ENCODE measurements around the gene USP9X.
"Not testable (repeated sequence)": the region's sequence is repeated elsewhere in the genome, so short reads cannot be mapped to it uniquely, and the experiment has no call there.

Gene USP9X

GRCh38 chrX:41095908-41096307, 10.7 kb downstream of the USP9X start:
- TF ChIP-seq, protein P1, sequence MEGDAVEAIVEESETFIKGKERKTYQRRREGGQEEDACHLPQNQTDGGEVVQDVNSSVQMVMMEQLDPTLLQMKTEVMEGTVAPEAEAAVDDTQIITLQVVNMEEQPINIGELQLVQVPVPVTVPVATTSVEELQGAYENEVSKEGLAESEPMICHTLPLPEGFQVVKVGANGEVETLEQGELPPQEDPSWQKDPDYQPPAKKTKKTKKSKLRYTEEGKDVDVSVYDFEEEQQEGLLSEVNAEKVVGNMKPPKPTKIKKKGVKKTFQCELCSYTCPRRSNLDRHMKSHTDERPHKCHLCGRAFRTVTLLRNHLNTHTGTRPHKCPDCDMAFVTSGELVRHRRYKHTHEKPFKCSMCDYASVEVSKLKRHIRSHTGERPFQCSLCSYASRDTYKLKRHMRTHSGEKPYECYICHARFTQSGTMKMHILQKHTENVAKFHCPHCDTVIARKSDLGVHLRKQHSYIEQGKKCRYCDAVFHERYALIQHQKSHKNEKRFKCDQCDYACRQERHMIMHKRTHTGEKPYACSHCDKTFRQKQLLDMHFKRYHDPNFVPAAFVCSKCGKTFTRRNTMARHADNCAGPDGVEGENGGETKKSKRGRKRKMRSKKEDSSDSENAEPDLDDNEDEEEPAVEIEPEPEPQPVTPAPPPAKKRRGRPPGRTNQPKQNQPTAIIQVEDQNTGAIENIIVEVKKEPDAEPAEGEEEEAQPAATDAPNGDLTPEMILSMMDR (conservative IDR thresholded peaks at IDR 0.05; ENCODE audit: low read depth, low read length): no peak
- no peak for DNase-seq (ENCODE audit: low read depth)
- H3K4me3 ChIP-seq (ENCODE audit: low read depth, low read length): no peak overlapping the region

DNA sequence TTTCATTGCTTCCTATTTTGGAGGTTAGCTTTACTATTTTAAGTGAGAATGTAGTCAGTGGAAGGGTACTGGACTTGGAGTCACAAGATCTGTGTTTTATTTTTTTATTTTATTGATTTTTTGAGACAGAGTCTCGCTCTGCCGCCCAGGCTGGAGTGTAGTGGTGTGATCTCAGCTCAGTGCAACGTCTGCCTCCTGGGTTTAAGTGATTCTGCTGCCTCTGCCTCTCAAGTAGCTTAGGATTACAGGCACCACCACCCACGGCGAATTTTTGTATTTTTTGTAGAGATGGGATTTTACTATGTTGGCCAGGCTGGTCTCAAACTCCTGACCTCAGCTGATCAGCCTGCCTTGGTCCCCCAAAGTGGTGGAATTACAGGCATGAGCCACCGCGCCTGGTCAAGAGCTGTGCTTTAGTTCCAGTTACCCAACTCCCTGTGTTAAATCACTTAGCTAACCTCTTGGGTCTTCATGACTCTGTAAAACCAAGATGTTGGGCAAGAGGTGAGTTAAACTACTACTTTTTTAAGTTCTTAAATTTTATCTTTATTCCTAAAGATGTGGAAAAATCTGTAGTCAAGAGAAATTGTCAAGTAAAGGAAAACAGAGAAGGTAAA, 11.2 kb downstream of the USP9X start:
- DNase-seq (ENCODE audit: low read depth): no peak
- H3K4me3 ChIP-seq (ENCODE audit: low read depth, low read length): no peak overlapping the region
- TF ChIP-seq, protein P1 (conservative IDR thresholded peaks at IDR 0.05; ENCODE audit: low read depth, low read length): no peak

GRCh38 chrX:41097326-41097725, 12.1 kb downstream of the USP9X start:
- DNase-seq (ENCODE audit: low read depth): no peak
- H3K4me3 ChIP-seq (ENCODE audit: low read depth, low read length): no peak overlapping the region
- TF ChIP-seq, protein P1 (conservative IDR thresholded peaks at IDR 0.05; ENCODE audit: low read depth, low read length): no peak

GRCh38 chrX:41100200-41100599, 15.0 kb downstream of the USP9X start:
- TF ChIP-seq, protein P1 (conservative IDR thresholded peaks at IDR 0.05; ENCODE audit: low read depth, low read length): no peak
- H3K4me3 ChIP-seq (ENCODE audit: low read depth, low read length): no peak overlapping the region
- DNase-seq (ENCODE audit: low read depth): no peak

- TF ChIP-seq, protein P1 (conservative IDR thresholded peaks at IDR 0.05; ENCODE audit: low read depth, low read length): no peak
- no peak for DNase-seq (ENCODE audit: low read depth)
- no peak overlapping the region for H3K4me3 ChIP-seq (ENCODE audit: low read depth, low read length)
Observed at GRCh38 chrX:41100819-41101218, 15.6 kb downstream of the USP9X start.

GRCh38 chrX:41105005-41105404, 19.8 kb downstream of the USP9X start:
- DNase-seq (ENCODE audit: low read depth): no peak
- H3K4me3 ChIP-seq (ENCODE audit: low read depth, low read length): no peak overlapping the region
- TF ChIP-seq, protein P1 (conservative IDR thresholded peaks at IDR 0.05; ENCODE audit: low read depth, low read length): no peak

GRCh38 chrX:41106257-41106656, 21.0 kb downstream of the USP9X start:
- DNase-seq (ENCODE audit: low read depth); H3K4me3 ChIP-seq (ENCODE audit: low read depth, low read length): not testable (repeated sequence)
